Naive B cell (primary cell): ENCODE measurements around the gene AGBL5. TPM values are rescaled to one million over a fixed set of nuclear protein-coding genes. Genes with fewer than 3 reads are reported as not detected.
A peak's percentile ranks its signal among the peaks of the same experiment; 100 is the strongest.

Experiments
- ATAC-seq, 2 donors: fragments of 150-1000 bp; cut with Tn5 transposase; 2 replicates each; pipeline ENCODE4 v1.10.0; 2021; ENCODE audit warnings: low read depth in 2 of 2, mild to moderate bottlenecking in 2 of 2, moderate library complexity in 2 of 2
- DNase-seq: peaks from one replicate; pipeline ENCODE4 v3.0.0; 2022
- H3K27ac Mint-ChIP-seq, 6 donors: one replicate each; pipeline ENCODE4 v1.8.0; 2020 to 2022; ENCODE audit warnings: mild to moderate bottlenecking in 6 of 6, mixed read lengths in 6 of 6, moderate library complexity in 5 of 6, inconsistent platforms in 2 of 6
- H3K27me3 Mint-ChIP-seq, 3 donors: one replicate each; pipeline ENCODE4 v1.8.0; 2021 to 2022; ENCODE audit warnings: mixed read lengths in 3 of 3, mild to moderate bottlenecking in 1 of 3
- H3K36me3 Mint-ChIP-seq, 2 donors: one replicate each; pipeline ENCODE4 v1.8.0; 2020 to 2022; ENCODE audit warnings: mixed read lengths in 2 of 2, inconsistent platforms in 1 of 2, mild to moderate bottlenecking in 1 of 2
- H3K4me1 Mint-ChIP-seq, 3 donors: one replicate each; pipeline ENCODE4 v1.8.0; 2020 to 2022; ENCODE audit warnings: mixed read lengths in 3 of 3, inconsistent platforms in 1 of 3, mild to moderate bottlenecking in 1 of 3, moderate library complexity in 1 of 3
- H3K4me3 Mint-ChIP-seq, 8 donors: one replicate each; pipeline ENCODE4 v1.8.0; 2020 to 2022; ENCODE audit warnings: mild to moderate bottlenecking in 8 of 8, mixed read lengths in 8 of 8, moderate library complexity in 8 of 8, inconsistent platforms in 2 of 8
- H3K9me3 Mint-ChIP-seq, 7 donors: one replicate each; pipeline ENCODE4 v1.8.0; 2020 to 2022; ENCODE audit warnings: mixed read lengths in 7 of 7, mild to moderate bottlenecking in 5 of 7, inconsistent platforms in 2 of 7, moderate library complexity in 1 of 7
- polyA plus RNA-seq, 6 donors: library from polyadenylated mRNA; unstranded; fragments of 300-500 nt; fragmentation: Illumina TruSeq; gene quantifications; one replicate each; pipeline ENCODE4 v1.2.3, GENCODE V29; 2021; ENCODE audit warnings: low read depth in 6 of 6

The AGBL5 gene
- polyA plus RNA-seq, 6 donors from 2014 or later = 7.8 to 11.6 (median 10.1) TPM

GRCh38 chr2:27050281-27050995 is 1.0 kb upstream of the AGBL5 start:
- peaks cover 0 to 11% (median 2%) of the 10 kb centered on the region in 7 donors for H3K9me3 Mint-ChIP-seq
- H3K4me1 Mint-ChIP-seq = peaks cover 20 to 34% (median 22%) of the 10 kb centered on the region in 3 donors
- H3K27ac Mint-ChIP-seq = peak overlapping the region; percentile 98 to 100 (median 100)
- H3K36me3 Mint-ChIP-seq = peaks cover 16 to 18% of the 10 kb centered on the region in 2 donors
- H3K27me3 Mint-ChIP-seq = peaks cover 0 to 12% (median 11%) of the 10 kb centered on the region in 3 donors
- ATAC-seq (peak; percentile 59 to 60), DNase-seq (peak; percentile 91)
- H3K4me3 Mint-ChIP-seq = peak overlapping the region; percentile 92 to 99 (median 97)

DNA sequence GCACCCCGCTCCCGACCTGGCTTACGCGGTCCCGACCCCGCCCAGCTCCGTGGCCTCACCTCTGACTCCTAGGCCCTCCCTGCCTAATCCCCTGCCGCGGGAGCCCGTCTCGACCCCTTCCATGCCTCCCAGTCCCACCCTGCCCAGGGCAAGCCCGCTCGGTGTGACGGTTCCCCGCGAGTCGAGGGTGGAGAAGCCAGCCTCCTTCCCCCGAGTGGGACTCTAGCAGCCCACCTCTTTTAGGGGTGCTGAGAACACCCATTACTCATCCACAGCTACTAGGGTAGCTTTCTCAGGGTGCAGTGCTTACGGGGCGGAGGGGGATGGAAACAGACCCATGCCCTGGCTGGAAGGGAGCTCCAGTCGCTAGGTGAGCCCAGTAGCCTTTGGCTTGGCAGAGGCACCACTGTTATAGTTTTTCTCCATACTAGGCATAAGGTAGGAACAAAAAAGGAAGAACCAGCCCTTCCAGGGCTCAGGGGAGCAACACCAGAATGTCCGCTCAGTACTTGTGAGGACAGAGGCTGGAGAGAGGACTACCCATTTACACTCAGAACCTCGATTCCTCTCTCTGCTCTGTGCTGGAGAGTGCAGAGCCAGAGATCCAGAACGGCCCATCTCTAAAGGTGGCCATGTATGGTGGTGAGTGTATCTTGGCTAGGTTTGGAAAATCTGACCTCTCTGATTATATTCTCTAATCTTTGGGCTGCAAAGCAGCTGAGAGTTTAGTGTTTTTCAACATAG is 606 bp downstream of the AGBL5 start:
- H3K4me1 Mint-ChIP-seq = peaks cover 20 to 34% (median 22%) of the 10 kb centered on the region in 3 donors
- no peak for DNase-seq
- H3K4me3 Mint-ChIP-seq = peak overlapping the region; percentile 87 to 97 (median 92)
- peaks cover 0 to 12% (median 11%) of the 10 kb centered on the region in 3 donors for H3K27me3 Mint-ChIP-seq
- peaks cover 0 to 11% (median 2%) of the 10 kb centered on the region in 7 donors for H3K9me3 Mint-ChIP-seq
- no peak for ATAC-seq
- peaks cover 18 to 22% of the 10 kb centered on the region in 2 donors for H3K36me3 Mint-ChIP-seq
- H3K27ac Mint-ChIP-seq = peak overlapping the region; percentile 77 to 100 (median 90)

DNA sequence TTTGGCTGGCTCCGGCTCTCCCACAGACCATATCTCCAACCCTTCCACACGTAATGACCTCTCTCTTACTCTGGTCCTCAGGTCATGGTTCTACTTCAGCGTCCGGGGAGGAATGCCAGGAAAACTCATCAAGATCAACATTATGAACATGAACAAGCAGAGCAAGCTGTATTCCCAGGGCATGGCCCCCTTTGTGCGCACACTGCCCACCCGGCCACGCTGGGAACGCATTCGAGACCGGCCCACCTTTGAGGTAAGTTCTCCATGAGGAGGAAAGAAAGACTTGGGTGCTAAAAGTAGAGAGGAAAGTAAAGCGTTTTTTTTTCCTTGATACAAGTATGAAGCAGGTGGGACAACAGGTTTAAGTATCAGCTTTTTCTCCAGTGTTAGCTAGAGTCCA is 1.9 kb downstream of the AGBL5 start:
- Mint-ChIP-seq H3K9me3 (peaks cover 0 to 11% (median 2%) of the 10 kb centered on the region in 7 donors), H3K36me3 (peaks cover 18 to 22% of the 10 kb centered on the region in 2 donors), H3K4me1 (peaks cover 20 to 34% (median 22%) of the 10 kb centered on the region in 3 donors), H3K4me3 (peak overlapping the region in 6 of 8 donors; percentile 25 to 95 (median 62)), H3K27me3 (peaks cover 0 to 12% (median 11%) of the 10 kb centered on the region in 3 donors), H3K27ac (peak overlapping the region in 3 of 6 donors; percentile 6 to 53 (median 44))
- DNase-seq (no peak), ATAC-seq (no peak)

DNA sequence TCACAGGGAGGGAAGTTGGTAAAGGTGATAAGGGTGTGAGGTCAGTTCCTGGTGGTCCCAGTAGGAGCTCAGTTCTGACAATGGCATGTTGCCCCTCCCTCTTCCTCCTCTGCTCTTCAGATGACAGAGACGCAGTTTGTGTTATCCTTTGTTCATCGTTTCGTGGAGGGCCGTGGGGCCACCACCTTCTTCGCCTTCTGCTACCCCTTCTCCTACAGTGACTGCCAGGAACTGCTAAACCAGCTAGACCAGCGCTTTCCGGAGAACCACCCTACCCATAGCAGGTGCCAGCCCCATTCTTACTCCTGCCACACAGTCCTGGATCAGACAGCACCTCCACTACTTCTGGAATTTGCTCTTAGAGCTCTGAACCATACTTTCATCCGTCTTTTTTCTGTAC is 2.3 kb downstream of the AGBL5 start:
- ATAC-seq (no peak), DNase-seq (no peak)
- H3K27ac Mint-ChIP-seq = peak overlapping the region in 2 of 6 donors; percentile 14 to 54
- peaks cover 20 to 35% (median 22%) of the 10 kb centered on the region in 3 donors for H3K4me1 Mint-ChIP-seq
- peaks cover 18 to 22% of the 10 kb centered on the region in 2 donors for H3K36me3 Mint-ChIP-seq
- H3K27me3 Mint-ChIP-seq = peaks cover 0 to 12% (median 11%) of the 10 kb centered on the region in 3 donors
- peaks cover 0 to 11% (median 2%) of the 10 kb centered on the region in 7 donors for H3K9me3 Mint-ChIP-seq
- peak overlapping the region in 5 of 8 donors; percentile 4 to 95 (median 54) for H3K4me3 Mint-ChIP-seq

DNA sequence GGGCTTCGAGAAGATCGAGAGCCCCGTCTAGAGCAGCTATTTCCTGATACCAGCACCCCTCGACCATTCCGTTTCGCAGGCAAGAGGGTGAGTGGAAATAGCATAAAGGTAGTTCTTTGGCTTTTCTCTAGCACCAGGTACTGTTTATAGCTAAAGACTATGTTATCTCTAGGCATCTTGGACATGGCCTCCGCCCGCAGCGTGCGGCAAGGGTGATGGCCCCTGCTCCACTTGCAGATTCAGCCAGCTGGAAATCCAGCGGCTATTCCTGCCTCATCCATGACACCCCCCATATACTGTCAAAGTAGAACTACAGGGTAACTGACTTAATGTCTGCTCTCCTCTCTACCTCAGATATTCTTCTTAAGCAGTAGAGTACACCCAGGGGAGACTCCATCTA is 3.3 kb downstream of the AGBL5 start:
- peaks cover 18 to 35% (median 19%) of the 10 kb centered on the region in 3 donors for H3K4me1 Mint-ChIP-seq
- H3K36me3 Mint-ChIP-seq = peaks cover 18 to 22% of the 10 kb centered on the region in 2 donors
- ATAC-seq (no peak), DNase-seq (no peak)
- H3K4me3 Mint-ChIP-seq = peak overlapping the region in 2 of 8 donors; percentile 23 to 95
- H3K9me3 Mint-ChIP-seq = peaks cover 0 to 11% (median 2%) of the 10 kb centered on the region in 7 donors
- peaks cover 0 to 12% (median 11%) of the 10 kb centered on the region in 3 donors for H3K27me3 Mint-ChIP-seq
- no peak overlapping the region for H3K27ac Mint-ChIP-seq

DNA sequence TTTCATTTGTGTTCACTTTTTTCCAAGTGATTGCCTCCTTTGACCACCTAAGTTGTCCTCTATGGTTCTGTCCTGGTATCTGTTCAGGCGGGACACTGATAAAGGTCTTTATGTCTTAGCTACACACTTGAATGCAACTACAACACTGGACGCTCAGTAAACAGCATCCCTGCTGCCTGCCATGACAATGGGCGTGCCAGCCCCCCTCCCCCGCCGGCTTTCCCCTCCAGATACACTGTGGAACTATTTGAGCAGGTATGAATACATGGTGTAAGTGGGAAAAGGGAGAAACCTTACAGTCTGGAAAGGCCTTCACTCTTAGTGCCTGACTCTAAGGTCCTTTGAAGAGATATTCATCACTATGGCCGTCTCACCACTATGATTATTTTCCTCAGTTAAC is 5.7 kb downstream of the AGBL5 start:
- H3K27ac Mint-ChIP-seq = peak overlapping the region in 1 of 6 donors; percentile 49
- no peaks in the 10 kb centered on the region for H3K27me3 Mint-ChIP-seq
- no peaks in the 10 kb centered on the region for H3K9me3 Mint-ChIP-seq
- DNase-seq = no peak
- peaks cover 1 to 13% (median 9%) of the 10 kb centered on the region in 3 donors for H3K4me1 Mint-ChIP-seq
- ATAC-seq = no peak
- peaks cover 7 to 10% of the 10 kb centered on the region in 2 donors for H3K36me3 Mint-ChIP-seq
- H3K4me3 Mint-ChIP-seq = no peak overlapping the region

- no peak for DNase-seq
- Mint-ChIP-seq H3K4me1 (peaks cover 5 to 14% (median 8%) of the 10 kb centered on the region in 3 donors), H3K27ac (no peak overlapping the region), H3K36me3 (peaks cover 10 to 14% of the 10 kb centered on the region in 2 donors), H3K4me3 (no peak overlapping the region), H3K9me3 (no peaks in the 10 kb centered on the region), H3K27me3 (no peaks in the 10 kb centered on the region)
- ATAC-seq = no peak
Observed at GRCh38 chr2:27058210-27058609, 6.7 kb downstream of the AGBL5 start.

- Mint-ChIP-seq H3K36me3 (peaks cover 10 to 14% of the 10 kb centered on the region in 2 donors), H3K4me3 (peak overlapping the region in 1 of 8 donors; percentile 51), H3K27me3 (no peaks in the 10 kb centered on the region), H3K9me3 (no peaks in the 10 kb centered on the region), H3K4me1 (peaks cover 5 to 21% (median 12%) of the 10 kb centered on the region in 3 donors), H3K27ac (peak overlapping the region in 1 of 6 donors; percentile 84)
- no peak for DNase-seq
- no peak for ATAC-seq
Observed at GRCh38 chr2:27059141-27059820, 7.8 kb downstream of the AGBL5 start.

- no peak for DNase-seq
- ATAC-seq = no peak
- no peaks in the 10 kb centered on the region for H3K9me3 Mint-ChIP-seq
- H3K4me1 Mint-ChIP-seq = peaks cover 3 to 24% (median 16%) of the 10 kb centered on the region in 3 donors
- no peak overlapping the region for H3K4me3 Mint-ChIP-seq
- H3K36me3 Mint-ChIP-seq = peaks cover 5 to 10% of the 10 kb centered on the region in 2 donors
- H3K27ac Mint-ChIP-seq = no peak overlapping the region
- H3K27me3 Mint-ChIP-seq = no peaks in the 10 kb centered on the region
Observed at GRCh38 chr2:27060323-27060722, 8.9 kb downstream of the AGBL5 start.

DNA sequence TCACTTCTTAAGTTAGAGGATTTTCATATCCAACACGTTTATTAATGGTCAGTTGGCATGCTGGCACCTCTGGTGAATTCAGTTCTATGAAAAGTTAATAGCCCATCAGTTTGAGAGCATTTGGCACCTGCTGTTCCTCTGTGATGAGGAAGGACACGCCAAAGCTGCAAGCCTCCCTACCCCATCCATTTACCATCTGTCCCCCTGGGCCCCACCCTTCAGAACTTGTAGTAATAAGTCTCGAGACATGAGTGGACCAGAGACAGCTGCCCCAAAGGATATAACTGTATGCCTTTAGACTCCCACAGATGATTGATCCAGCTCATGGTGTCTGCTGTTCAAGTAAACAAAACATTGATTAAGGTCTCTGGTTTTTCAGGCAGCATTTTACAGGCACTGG is 13.7 kb downstream of the AGBL5 start:
- H3K27me3 Mint-ChIP-seq = no peaks in the 10 kb centered on the region
- peak overlapping the region in 2 of 6 donors; percentile 22 to 63 for H3K27ac Mint-ChIP-seq
- H3K9me3 Mint-ChIP-seq = no peaks in the 10 kb centered on the region
- H3K36me3 Mint-ChIP-seq = peaks cover 0 to 6% of the 10 kb centered on the region in 2 donors
- H3K4me3 Mint-ChIP-seq = no peak overlapping the region
- ATAC-seq (no peak), DNase-seq (no peak)
- peaks cover 32 to 59% (median 36%) of the 10 kb centered on the region in 3 donors for H3K4me1 Mint-ChIP-seq

DNA sequence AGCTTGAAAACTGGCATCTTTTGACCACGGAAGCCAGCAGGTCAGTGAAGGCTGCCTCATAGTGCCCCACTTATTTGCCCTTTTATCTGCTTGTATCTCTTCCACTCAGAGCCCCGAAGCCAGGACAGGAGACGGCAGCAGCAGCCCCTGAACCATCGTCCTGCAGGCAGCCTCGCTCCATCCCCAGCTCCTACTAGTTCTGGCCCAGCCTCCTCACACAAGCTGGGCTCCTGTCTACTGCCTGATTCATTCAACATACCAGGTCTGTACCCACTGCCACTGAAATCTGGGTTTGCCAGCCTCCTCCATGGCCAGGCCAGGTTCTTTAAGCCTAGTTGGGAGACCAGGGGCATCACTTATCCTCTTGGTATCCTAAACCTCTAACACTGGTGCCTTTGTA is 15.9 kb downstream of the AGBL5 start:
- peaks cover 43 to 74% (median 47%) of the 10 kb centered on the region in 3 donors for H3K4me1 Mint-ChIP-seq
- no peaks in the 10 kb centered on the region for H3K9me3 Mint-ChIP-seq
- H3K36me3 Mint-ChIP-seq = peaks cover 0 to 5% of the 10 kb centered on the region in 2 donors
- no peaks in the 10 kb centered on the region for H3K27me3 Mint-ChIP-seq
- H3K27ac Mint-ChIP-seq = peak overlapping the region in 2 of 6 donors; percentile 29 to 57
- no peak for ATAC-seq
- DNase-seq = no peak
- peak overlapping the region in 1 of 8 donors; percentile 68 for H3K4me3 Mint-ChIP-seq

GRCh38 chr2:27069436-27069835 is 18.0 kb downstream of the AGBL5 start:
- ATAC-seq = no peak
- Mint-ChIP-seq H3K4me1 (peaks cover 35 to 64% (median 59%) of the 10 kb centered on the region in 3 donors), H3K36me3 (no peaks in the 10 kb centered on the region), H3K9me3 (no peaks in the 10 kb centered on the region), H3K27ac (peak overlapping the region in 4 of 6 donors; percentile 74 to 92 (median 78)), H3K4me3 (peak overlapping the region in 6 of 8 donors; percentile 21 to 98 (median 73)), H3K27me3 (no peaks in the 10 kb centered on the region)
- DNase-seq = no peak
